GDM1 (cell line): ENCODE measurements around the gene GOLIM4.

Experiments used
- DNase-seq: peaks from one replicate; lab custom pipeline; 2025; lab: John Stamatoyannopoulos, UW

Gene GOLIM4

DNA sequence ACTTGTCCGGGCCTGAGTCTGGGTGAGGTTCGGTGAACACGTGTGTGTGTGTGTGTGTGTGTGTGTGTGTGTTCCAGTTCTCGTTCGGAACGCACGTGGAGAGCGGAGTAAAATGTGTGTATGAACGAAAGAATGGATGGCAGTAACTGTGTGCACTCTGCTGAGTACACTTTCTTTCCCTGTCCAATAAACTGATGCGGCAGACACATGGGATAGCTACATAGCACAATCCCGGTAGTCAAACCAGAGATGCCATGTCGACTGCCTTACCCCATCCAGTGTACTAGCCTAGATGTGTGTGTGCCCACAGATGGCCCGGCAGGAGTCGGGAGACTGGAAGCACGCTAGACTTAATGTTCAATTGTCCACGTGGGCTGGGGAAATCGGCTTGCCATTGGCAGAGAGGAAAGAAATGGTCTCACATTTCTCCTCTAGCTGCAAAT lies 507 bp upstream of the GOLIM4 start:
- peak; percentile 87 for DNase-seq

DNA sequence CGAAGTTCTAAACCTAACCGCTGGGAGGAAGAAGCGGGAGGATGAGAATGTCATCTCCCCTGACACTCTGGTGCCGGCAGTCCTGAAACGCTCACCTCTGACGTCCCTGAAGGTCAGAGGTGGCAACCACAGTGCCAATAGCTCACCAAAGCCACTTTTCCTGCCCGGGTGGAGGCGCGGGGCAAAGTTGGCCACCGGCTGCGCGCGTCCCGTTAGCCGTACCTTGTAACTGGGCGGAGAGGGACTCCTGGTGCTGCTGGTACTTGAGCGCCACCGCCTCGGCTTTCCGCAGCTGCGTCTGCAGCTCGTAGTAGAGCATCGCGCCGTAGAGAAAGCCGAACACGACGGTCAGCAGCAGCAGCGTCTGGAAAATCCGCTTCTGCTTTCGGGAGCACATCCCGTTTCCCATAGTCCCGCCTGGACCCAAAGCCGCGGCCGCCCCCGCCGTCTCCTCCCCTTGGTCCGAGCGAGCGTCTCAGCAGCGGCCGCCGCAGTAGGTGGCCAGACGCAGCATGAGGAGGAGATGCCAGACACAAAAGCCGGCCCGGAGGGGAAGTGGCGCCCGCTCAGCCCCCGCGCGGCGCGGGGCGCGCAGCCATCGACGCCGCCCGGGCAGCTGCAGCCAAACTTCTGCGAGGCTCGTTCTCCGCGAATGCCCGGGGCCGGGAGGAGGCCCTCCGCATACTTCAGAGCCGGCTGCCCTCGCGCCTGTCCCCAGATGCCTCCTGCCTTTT lies 680 bp downstream of the GOLIM4 start:
- peak; percentile 68 for DNase-seq

DNA sequence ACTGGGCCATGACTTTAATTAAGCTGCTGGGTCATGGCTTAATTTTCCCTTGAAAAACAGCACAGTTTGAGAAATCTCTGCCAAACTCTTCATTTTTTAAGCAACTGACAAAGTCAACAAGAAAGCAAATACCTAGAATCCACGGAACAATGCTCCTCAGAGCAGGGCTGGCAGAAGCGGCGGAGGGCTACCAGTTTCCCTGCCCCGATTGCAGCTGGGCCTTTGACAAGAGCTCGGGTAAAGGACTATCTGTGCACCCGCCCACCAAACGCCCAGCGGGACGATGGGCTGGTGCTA lies 1.2 kb downstream of the GOLIM4 start:
- no peak for DNase-seq

DNA sequence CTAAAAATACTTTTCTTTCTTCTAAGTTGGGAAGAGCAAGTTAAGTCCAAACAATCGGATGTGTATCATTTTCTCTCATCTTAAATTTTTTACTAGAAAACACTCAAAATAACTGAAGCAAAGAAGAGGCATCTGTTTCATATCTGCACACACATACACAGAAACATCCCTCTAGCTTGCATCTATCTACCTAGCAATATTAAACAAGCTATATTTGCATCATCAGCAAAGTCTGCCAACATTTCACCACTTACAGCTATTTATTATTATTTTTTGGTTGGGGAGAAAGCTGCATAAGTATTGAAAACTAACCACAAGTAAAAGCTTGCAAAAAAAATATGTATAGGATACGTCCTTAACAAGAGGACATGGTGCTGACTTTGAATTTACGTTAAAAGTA lies 1.9 kb downstream of the GOLIM4 start:
- DNase-seq, result no peak

DNA sequence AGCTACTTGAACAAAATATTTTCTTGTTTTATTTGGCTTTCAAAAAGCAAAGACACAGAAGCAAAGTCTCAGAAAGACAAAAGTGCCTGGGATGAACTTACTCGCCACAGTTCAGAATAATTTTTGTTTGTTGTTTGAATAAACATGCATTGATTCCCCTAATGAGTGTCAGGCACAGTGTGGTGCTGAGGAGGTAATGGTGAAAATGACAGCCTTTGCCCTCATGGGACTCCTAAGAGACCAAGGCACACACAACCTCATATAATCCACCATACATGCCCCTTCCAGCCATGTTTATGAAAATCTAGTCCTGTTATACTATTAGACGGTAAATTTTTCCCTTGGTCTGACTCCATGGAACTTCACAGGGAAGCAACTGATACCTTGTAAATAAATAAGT lies 2.5 kb downstream of the GOLIM4 start:
- DNase-seq, result no peak

DNA sequence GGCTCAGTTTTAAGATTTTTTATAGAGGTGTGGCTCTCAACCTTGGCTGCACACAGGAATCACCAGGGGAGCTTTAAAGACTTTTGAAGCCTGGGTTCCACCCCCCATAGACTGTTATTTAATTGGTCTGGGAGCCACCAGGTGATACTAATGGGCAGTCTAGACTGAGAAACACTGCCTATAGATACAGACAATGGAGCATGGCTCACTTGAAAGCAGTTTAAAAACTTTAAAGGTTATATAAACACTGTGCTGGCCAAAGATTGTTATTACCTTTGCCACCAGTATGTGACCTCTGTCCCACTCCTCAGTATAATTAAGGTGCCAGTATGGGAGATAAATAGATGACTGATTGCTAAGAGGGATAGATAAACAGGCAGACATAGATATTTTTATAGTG lies 3.8 kb downstream of the GOLIM4 start:
- DNase-seq, result no peak

DNA sequence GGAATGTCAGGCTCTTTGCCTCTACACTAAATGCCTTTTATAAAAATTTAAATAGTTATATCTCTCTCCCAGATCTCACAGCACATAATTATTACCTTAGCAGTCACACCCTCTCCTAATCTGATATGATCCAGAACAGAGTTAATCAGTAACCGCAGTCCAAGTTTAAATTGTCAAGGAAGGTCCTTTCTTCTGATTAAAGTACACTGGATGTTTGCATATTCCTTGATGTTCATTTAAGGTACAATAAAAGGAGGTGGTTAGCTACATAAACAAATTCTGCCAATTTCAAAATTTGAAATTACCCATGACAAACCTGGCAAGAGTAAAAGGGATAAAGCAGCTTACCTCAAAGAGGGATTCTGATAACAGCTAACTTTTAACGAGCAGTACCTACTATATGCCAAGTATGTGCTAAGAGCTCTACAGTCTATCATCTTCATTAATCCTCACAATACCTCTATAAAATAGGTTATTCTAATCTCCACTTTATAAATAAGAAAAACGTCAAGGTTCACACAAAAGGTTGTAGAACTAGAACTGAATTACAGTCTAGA lies 4.3 kb downstream of the GOLIM4 start:
- DNase-seq, result no peak

DNA sequence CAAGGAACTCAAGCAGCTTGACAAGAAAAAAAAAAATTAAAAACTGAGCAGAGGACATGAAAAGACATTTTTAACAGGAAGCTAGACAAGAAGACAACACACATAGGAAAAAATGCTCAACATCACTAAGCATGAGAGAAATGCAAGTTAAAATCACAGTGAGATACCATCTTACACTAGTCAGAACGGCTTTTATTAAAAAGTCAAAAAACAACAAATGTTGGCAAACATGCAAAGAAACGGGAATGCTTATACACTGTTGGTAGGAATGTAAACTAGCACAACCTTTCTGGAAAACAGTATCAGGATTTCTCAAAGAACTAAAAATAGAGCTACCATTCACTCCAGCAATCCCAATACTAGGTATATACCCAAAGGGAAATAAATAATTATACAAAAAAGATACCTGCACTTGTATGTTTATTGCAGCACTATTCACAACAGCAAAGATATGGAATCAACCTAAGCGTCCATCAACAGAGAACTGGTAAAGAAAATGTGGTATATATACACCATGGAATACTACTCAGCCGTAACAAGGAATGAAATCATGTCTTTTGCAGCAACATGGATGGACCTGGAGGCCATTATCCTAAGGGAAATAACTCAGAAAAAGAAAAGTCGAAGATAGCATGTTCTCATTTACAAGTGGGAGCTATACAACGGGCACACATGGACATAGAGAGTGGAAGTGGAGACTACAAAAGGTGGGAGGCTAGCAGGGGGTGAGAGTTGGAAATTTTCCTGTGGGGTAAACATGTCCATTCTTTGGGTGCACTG lies 5.2 kb downstream of the GOLIM4 start:
- DNase-seq, result no peak

DNA sequence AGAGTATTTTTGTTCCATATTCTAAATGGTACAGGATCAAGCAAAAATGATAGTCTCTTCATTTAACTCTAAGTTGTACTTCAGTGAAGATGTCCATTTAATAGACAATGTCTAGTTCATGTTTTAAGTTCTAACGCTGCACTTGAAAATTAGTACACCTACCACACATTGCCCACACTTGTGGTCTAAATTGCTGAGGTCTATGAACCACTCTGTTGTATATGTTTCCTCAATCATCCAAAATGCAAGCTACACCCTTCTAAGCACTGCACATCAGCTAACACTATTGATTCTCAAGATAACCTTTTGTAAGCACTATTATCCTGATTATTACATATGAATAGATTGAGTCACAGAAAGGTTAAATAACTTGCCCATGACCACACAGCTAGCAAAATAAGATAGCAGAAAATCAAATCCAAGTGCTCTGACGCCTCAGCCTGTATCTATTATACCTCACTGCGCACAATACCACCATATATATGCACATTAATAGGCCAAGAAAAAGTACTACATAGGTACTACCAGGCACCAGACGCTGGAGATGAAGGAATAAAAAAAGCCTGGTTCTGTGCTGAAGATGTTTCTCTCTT lies 6.4 kb downstream of the GOLIM4 start:
- DNase-seq, result no peak

DNA sequence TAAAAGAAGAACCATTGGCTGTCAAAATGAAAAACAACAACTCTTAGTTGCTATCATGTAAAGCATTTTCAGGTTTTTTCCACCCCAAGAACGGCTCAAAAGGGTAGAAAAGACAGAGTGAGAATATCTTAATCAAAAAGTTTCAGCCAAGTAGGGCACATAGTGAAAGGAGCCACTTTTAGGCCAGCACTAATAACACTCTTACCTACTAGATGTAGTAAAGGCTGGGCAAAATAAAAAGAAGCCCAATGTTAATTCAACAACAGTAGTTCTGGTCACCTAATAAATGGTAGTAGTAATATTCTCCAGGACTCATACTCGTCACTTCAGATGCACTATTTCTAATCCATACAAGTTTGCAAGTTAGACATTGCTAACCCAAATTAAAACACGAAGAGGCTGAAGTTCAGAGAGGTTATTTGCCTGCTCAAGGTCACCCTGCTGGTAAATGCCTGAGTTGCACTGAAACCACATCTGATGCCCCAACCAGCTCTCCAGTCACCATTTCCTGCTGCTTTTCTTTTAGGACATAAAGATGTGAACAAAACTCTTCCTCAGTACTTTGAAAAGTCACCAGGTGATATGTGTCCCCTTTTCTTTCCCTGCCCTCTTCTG lies 7.5 kb downstream of the GOLIM4 start:
- no peak for DNase-seq

DNA sequence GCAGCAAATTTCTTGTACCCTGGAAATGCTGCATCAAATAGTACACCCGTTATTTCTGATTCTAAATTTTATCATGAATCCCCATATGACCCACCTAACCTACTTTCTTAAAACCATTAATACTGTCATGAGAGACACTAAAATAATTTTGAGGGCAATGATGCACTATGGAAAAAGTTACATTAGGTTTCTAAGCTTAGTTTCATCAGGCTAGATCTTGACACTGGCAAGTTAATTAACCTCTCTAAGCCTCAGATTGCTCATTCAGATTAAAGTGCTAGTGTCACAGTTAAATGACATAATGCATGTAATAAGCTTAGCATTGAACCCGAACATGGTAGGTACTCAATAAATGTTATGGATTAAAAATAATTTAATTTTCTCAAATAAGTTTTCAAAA lies 8.2 kb downstream of the GOLIM4 start:
- no peak for DNase-seq

DNA sequence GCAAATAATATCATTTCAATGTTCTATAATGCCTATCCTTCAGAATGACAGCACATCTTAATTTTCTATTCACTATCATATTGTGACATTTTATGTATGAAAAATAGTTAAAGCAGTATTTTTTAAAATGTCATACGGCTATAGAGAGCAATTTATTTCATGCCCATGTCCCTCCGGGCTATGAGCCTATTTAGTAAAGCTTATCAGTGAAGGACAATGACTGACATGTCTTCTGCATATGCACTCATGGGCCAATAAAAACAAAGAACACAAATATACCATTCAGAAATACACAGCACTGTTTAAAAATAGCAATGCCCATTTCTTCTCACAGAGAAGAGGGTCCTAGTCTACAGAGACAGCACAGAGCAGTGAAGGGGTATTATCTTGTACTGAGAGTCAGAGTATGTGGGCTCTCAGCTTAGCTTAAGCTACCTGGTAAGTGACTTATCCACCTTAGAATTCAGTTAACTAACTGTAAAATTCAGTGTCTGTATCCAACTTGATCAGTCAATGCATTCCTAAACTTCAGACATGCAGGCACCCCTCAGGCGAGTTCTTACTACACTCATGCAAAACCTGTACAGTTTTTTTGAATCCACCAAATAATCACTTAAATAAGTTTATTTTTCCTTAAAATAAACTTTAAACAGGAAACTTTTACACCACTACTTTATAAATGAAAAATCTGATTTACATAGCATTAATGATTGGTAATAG lies 9.0 kb downstream of the GOLIM4 start:
- DNase-seq, result no peak

DNA sequence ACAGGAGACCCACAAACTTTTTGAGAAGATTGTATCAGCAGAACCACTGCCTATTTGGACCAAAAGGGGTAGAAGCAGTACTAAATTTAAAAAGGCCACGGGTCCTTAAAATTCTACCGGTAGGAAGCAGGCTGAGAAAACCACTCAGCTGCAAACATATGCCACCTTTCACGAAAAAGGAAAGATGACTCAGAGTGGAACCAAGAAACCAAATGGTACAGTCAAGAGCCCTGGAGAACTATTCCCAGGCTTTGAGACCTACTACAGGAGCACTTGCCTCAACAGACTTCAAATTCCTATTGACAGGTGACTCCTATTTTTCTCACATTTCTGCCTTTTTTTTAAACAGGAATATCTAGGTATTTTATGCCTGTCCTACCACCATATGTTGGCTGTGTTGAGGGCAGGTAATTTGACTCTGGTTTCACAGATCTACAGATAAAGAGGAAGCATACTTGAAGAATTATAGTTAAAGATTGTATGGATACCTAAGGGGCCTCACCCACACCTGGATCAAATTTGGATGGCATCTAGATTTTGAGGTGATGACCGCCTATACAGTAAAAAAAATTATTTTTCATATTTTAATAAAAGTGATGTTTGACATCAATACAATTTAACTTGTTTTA lies 10.1 kb downstream of the GOLIM4 start:
- DNase-seq, result no peak

DNA sequence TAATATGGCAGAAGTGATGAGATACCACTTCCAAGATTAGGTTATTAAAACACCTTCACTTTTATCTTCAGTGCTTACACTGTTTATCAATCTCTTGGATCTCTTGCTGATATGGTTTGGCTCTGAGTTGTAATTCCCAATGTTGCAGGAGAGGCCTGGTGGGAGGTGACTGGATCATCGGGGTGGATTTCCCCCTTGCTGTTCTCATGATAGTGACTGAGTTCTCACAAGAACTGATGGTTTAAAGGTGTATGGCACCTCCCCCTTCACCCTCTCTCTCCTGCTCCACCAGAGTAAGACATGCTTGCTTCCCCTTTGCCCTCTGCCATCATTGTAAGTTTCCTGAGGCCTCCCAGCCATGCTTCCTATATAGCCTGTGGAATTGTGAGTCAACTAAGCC lies 11.8 kb downstream of the GOLIM4 start:
- DNase-seq, result no peak

DNA sequence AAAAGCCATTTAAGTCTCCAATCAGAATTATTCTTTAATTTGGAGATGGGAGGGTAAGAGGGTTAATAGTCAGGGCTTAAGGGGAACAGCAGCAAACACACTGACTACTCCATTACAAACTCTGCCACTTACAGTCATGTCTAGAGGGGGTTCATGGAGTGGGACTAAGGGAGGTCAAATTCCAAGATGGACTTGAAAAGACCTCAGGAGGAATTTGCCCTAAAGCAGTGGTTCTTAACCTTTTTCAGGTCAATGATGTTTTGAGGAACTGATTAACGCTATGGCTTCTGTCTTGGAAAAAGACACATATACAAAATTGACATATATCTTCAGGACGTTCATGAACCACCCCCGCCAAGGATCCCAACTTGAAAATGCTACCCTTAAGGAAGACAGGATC lies 13.9 kb downstream of the GOLIM4 start:
- DNase-seq, result no peak

DNA sequence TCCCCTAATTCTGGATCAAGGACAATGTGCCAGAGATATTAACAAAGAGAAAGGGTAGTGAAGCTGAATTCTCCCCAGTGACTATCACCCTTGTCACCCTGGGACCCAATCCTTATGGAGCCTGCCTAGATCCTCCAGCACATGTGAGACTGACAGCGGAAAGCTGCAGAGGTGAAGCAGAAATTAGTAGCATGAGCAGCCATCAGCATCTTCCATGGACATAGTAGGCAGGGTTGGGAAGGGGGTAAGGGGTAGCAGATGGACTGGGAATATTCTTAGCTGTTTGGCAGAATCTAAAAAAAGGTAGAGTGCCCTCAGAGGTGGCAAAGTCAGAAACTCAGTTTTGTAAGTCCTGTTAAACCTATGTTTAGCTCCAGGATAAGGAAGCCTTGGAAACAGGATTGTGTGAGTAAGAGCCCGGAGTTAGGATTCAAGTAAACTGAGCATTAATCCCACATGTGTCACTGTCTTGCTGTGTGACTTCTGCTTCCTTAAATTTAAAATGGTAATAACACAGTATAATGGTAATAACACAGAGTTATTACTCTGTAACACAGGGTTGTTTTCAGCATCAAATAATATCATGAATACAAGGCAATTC lies 14.5 kb downstream of the GOLIM4 start:
- no peak for DNase-seq

DNA sequence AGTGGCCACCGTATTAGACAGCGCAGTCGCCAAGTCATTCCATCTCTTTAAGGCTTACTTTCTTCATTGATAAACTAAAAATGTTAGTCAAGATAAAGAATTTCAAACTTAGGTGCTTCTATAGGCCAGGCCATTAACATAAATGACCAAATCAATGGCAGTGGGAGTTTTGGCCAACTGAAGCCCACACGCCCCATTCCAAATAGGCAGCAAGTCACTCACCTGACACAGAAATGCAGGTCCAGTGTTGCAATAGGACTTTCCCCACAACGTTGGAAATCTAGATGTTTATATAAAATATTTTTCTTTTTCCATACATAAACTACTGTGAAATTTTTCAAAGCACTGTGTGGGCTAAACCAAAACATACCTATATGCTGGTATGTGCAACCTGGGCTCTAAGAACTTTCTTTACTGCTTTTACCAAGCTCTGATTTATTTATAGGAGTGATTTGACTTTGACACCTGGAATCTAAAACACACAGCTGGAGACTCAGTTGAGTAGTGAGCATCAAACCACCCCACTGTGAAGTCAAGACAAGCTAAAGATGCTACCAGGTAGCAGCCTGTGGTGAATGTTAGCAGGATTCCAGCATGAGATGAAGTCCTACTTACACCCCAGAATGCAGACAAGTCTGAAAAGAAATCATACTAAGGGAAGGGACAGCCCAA lies 15.1 kb downstream of the GOLIM4 start:
- no peak for DNase-seq

DNA sequence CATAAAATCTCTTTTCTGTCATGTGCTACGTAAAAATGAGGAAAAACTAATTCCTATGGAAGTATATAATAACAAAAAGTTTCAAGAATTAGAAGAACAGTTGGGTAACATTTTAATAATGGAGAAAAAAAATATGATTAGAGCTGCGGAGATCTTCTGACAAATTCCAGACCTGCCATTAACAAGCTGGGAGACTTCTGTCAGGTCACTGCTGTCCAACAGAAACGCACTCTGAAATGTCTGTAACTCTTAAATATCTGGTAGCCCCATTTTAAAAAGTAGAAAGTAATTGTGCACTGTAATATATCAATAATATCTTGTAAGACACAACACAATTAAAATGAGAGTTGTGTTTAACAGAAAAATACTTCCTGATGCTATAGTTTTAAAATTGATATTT lies 15.7 kb downstream of the GOLIM4 start:
- DNase-seq, result no peak

DNA sequence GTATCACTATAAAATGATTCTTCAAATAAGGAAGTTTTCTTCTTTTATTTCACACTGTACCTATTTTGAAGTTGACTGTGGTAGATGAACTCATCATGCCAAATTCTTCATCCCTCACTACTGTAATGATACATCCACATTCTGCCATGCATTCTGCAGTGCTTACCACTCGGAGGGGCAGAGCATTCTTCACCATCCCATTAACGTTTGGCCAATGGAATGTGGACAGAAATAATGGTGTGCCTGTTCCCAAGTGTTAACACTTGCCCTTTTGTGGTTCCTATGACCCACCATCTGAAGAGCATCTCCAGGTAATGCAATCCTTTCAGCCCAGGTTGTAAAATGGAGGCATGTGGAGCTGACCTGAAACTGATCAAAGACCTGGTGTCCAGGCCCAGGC lies 18.6 kb downstream of the GOLIM4 start:
- DNase-seq, result no peak

DNA sequence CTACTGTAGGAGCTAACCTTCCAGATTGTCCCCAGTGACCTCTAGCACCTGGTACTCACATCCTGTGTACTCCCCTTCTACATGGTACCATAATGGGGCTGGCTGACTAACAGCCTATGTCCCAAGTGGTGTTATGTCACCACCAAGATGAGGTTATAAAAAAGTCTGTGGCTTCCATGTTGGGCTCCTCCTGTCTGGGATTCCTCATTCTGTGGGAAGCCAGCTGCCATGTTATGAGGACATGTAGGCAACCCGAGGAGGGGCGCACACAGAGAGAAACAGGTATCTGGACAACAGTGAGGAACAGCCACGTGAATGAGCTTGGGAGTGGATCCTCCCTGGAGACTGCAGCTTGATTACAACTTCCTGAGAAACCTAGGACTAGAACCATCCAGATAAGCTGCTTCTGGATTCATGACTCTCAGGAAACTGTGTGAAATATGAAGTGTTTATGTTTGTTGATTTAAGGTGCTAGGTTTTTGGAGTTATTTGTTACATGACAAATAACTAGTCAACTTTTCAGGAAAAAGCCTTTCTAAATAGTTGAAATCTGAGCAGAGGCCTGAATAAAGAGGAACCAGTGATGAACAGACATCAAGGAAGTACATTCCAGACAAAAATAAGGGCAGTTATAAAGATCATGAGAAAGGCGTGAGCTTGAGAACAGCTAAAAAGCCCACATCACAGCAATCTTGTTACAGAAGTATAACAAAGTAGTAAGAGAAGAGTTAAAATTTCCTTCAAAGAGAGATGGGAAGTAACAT lies 21.7 kb downstream of the GOLIM4 start:
- DNase-seq, result no peak
